OCI-LY1 (cell line): ENCODE measurements around the gene CMTM1.
A peak's percentile ranks its signal among the peaks of the same experiment; 100 is the strongest.

Source experiments
- H2AFZ ChIP-seq: fragments of 200-600 bp; sonication (generic), shearing (Covaris generic); 2 replicates; pipeline ENCODE4 v1.6.0; 2014; ENCODE audit warnings: antibody characterized with exemption, mild to moderate bottlenecking, low read length
- H3F3A ChIP-seq: fragments of 200-600 bp; sonication (generic), shearing (Covaris generic); 2 replicates; pipeline ENCODE4 v1.6.0; 2014; ENCODE audit warnings: mild to moderate bottlenecking, antibody characterized with exemption, low read length, moderate library complexity; ENCODE audit not compliant: insufficient read depth
- H3K27ac ChIP-seq: fragments of 200-600 bp; sonication (generic); 2 replicates; pipeline ENCODE4 v1.5.1; 2014; ENCODE audit warnings: low read length, mixed run types, mild to moderate bottlenecking, low read depth; ENCODE audit not compliant: poor library complexity, severe bottlenecking
- H3K27me3 ChIP-seq: fragments of 200-600 bp; sonication (generic); 2 replicates; pipeline ENCODE4 v1.6.0; 2014; ENCODE audit warnings: antibody characterized with exemption, mild to moderate bottlenecking, low read length, moderate library complexity; ENCODE audit not compliant: insufficient read depth
- H3K36me3 ChIP-seq: fragments of 200-600 bp; sonication (generic); 2 replicates; pipeline ENCODE4 v1.6.1; 2014; ENCODE audit warnings: mild to moderate bottlenecking, antibody characterized with exemption, low read length, moderate library complexity, mixed read lengths; ENCODE audit not compliant: insufficient read depth
- H3K4me1 ChIP-seq: fragments of 200-600 bp; sonication (generic); 2 replicates; pipeline ENCODE4 v1.5.1; 2014; ENCODE audit warnings: mild to moderate bottlenecking, low read length, moderate library complexity; ENCODE audit not compliant: insufficient read depth, severe bottlenecking
- H3K4me2 ChIP-seq: fragments of 200-600 bp; sonication (generic), shearing (Covaris generic); 2 replicates; pipeline ENCODE4 v1.6.1; 2014; ENCODE audit warnings: low read length
- H3K4me3 ChIP-seq: fragments of 200-600 bp; sonication (generic); 2 replicates; pipeline ENCODE4 v1.5.1; 2014; ENCODE audit warnings: low read length, low read depth, mild to moderate bottlenecking, mixed read lengths; ENCODE audit not compliant: poor library complexity, severe bottlenecking
- H3K79me2 ChIP-seq: fragments of 200-600 bp; shearing (Covaris generic); 2 replicates; pipeline ENCODE4 v1.6.1; 2016; ENCODE audit warnings: mixed run types, low read length, mixed read lengths; ENCODE audit not compliant: insufficient read depth
- H3K9ac ChIP-seq: fragments of 200-600 bp; sonication (generic), shearing (Covaris generic); 2 replicates; pipeline ENCODE4 v1.6.1; 2014; ENCODE audit warnings: mild to moderate bottlenecking, low read length, mixed read lengths
- H3K9me2 ChIP-seq: fragments of 200-600 bp; sonication (generic), shearing (Covaris generic); 2 replicates; pipeline ENCODE4 v1.6.1; 2014; ENCODE audit warnings: low read depth, mild to moderate bottlenecking, low read length, mixed read lengths
- H3K9me3 ChIP-seq: fragments of 200-600 bp; shearing (Covaris generic); 2 replicates; pipeline ENCODE4 v1.6.1; 2014; ENCODE audit warnings: low read length, mixed read lengths
- H4K20me1 ChIP-seq: fragments of 200-600 bp; sonication (generic), shearing (Covaris generic); 2 replicates; pipeline ENCODE4 v1.6.0; 2016; ENCODE audit warnings: mild to moderate bottlenecking, low read length; ENCODE audit not compliant: insufficient read depth
- CTCF ChIP-seq: fragments of 200-600 bp; sonication (generic), shearing (Covaris generic); IDR thresholded peaks from 2 replicates; pipeline ENCODE4 v1.5.1; 2017; ENCODE audit warnings: mild to moderate bottlenecking, antibody characterized with exemption, low read length, moderate library complexity, mixed read lengths
- EZH2 ChIP-seq: fragments of 200-600 bp; sonication (generic), shearing (Covaris generic); IDR thresholded peaks from 2 replicates; pipeline ENCODE4 v1.8.0; 2017; ENCODE audit warnings: borderline replicate concordance, mixed run types, mild to moderate bottlenecking, antibody characterized with exemption, low read length, moderate library complexity, mixed read lengths

Gene CMTM1

GRCh38 chr16:66548868-66549267, 17.4 kb upstream of the CMTM1 start:
- Histone ChIP-seq H3K4me2 (peak overlapping the region; percentile 64), H2AFZ (no peak overlapping the region), H3F3A (no peaks in the 10 kb centered on the region; the same call in 1 of the 2 replicates), H3K9me2 (no peaks in the 10 kb centered on the region), H3K79me2 (peaks cover 11% of the 10 kb centered on the region), H4K20me1 (no peaks in the 10 kb centered on the region), H3K27me3 (no peaks in the 10 kb centered on the region), H3K9ac (peak overlapping the region; percentile 58; the same call in 1 of the 2 replicates), H3K4me3 (peak overlapping the region; percentile 53), H3K4me1 (peaks cover 77% of the 10 kb centered on the region), H3K36me3 (no peaks in the 10 kb centered on the region), H3K9me3 (no peaks in the 10 kb centered on the region), H3K27ac (peak overlapping the region; percentile 85)
- TF ChIP-seq CTCF (no peak), EZH2 (no peak)

- H3K4me2 ChIP-seq, result peak within 1 kb of the TSS; percentile 64
- H4K20me1 ChIP-seq, result no peaks in the 10 kb centered on the region
- peak within 1 kb of the TSS; percentile 53 for H3K4me3 ChIP-seq
- peak within 1 kb of the TSS; percentile 58 for H3K9ac ChIP-seq
- H3K36me3 ChIP-seq, result no peaks in the 10 kb centered on the region
- no peaks in the 10 kb centered on the region for H3K9me2 ChIP-seq
- H3K9me3 ChIP-seq, result no peaks in the 10 kb centered on the region
- peaks cover 77% of the 10 kb centered on the region for H3K4me1 ChIP-seq
- no peaks in the 10 kb centered on the region for H3K27me3 ChIP-seq
- peaks cover 17% of the 10 kb centered on the region for H3K79me2 ChIP-seq
- H2AFZ ChIP-seq, result no peak within 1 kb of the TSS
- peak; percentile 32; the same call in 1 of the 2 replicates for TF ChIP-seq CTCF
- TF ChIP-seq EZH2, result no peak
- no peaks in the 10 kb centered on the region; the same call in 1 of the 2 replicates for H3F3A ChIP-seq
- peak within 1 kb of the TSS; percentile 85 for H3K27ac ChIP-seq
These were observed 16.7 kb upstream of the CMTM1 start, which contains the start of gene TK2 for GRCh38 chr16:66549284-66550131. Gene TK2 (minus strand): TSS chr16:66550122. CDS start chr16:66550061, 61 bp downstream.

GRCh38 chr16:66551348-66551759, 14.9 kb upstream of the CMTM1 start:
- Histone ChIP-seq H3K36me3 (peaks cover 4% of the 10 kb centered on the region; the same call in 1 of the 2 replicates), H3F3A (no peaks in the 10 kb centered on the region; the same call in 1 of the 2 replicates), H3K4me1 (peaks cover 82% of the 10 kb centered on the region), H3K9me2 (no peaks in the 10 kb centered on the region), H3K4me2 (peak overlapping the region; percentile 82), H2AFZ (no peak overlapping the region), H3K27me3 (no peaks in the 10 kb centered on the region), H4K20me1 (no peaks in the 10 kb centered on the region), H3K9me3 (no peaks in the 10 kb centered on the region), H3K9ac (peak overlapping the region; percentile 81), H3K27ac (peak overlapping the region; percentile 85), H3K4me3 (peak overlapping the region; percentile 65), H3K79me2 (peaks cover 24% of the 10 kb centered on the region)
- peak; percentile 41; the same call in 1 of the 2 replicates for TF ChIP-seq CTCF
- no peak for TF ChIP-seq EZH2
